ENCODE results near the gene PCOLCE2.

Gene PCOLCE2

DNA sequence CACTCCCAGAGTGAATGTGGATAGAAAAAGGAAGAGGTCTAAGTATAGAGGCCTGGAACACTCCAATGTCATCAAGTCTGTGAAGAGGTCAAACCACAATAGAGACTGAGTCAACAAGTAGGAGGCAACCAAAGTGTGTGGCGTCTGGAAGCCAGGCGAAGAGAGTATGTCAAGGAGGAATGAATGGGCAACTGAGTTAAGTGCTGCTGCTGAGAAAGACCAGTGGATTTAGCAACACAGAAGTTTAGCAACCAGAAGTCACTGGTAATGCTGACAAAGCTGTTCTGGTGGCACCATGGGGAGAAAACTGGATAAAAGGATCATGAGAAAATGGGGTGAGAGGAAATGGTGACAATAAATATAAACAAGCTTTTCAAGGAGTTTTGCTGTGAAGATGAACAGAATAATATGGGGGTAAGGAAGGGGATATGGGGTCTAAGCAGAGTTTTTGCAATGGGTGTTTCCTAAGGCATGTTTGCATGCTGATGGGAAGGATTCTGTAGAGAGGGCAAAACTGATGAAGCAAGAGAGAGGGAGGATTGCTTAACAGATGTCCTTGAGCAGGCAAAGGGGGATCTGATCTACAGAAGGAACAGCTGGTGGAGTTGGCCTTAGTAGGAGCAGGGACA is 38.4 kb downstream of the PCOLCE2 start:
- DNase-seq (ENCODE audit: low spot score) (no peak), ATAC-seq (ENCODE audit: low read depth) (peak; percentile 87)
- Histone ChIP-seq H3K27me3 (ENCODE audit: insufficient read depth, poor library complexity, severe bottlenecking) (no peaks in the 10 kb centered on the region), H3K9me3 (ENCODE audit: severe bottlenecking) (no peaks in the 10 kb centered on the region), H3K27ac (ENCODE audit: poor library complexity, severe bottlenecking) (no peak overlapping the region), H3K4me1 (ENCODE audit: insufficient read depth, poor library complexity, severe bottlenecking) (peaks cover 43% of the 10 kb centered on the region), H3K36me3 (ENCODE audit: low read depth) (no peaks in the 10 kb centered on the region), H3K4me3 (ENCODE audit: severe bottlenecking) (no peak overlapping the region)
- TF ChIP-seq, protein P1, sequence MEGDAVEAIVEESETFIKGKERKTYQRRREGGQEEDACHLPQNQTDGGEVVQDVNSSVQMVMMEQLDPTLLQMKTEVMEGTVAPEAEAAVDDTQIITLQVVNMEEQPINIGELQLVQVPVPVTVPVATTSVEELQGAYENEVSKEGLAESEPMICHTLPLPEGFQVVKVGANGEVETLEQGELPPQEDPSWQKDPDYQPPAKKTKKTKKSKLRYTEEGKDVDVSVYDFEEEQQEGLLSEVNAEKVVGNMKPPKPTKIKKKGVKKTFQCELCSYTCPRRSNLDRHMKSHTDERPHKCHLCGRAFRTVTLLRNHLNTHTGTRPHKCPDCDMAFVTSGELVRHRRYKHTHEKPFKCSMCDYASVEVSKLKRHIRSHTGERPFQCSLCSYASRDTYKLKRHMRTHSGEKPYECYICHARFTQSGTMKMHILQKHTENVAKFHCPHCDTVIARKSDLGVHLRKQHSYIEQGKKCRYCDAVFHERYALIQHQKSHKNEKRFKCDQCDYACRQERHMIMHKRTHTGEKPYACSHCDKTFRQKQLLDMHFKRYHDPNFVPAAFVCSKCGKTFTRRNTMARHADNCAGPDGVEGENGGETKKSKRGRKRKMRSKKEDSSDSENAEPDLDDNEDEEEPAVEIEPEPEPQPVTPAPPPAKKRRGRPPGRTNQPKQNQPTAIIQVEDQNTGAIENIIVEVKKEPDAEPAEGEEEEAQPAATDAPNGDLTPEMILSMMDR (IDR thresholded peaks at IDR 0.05; ENCODE audit: poor library complexity, severe bottlenecking), result no peak

DNA sequence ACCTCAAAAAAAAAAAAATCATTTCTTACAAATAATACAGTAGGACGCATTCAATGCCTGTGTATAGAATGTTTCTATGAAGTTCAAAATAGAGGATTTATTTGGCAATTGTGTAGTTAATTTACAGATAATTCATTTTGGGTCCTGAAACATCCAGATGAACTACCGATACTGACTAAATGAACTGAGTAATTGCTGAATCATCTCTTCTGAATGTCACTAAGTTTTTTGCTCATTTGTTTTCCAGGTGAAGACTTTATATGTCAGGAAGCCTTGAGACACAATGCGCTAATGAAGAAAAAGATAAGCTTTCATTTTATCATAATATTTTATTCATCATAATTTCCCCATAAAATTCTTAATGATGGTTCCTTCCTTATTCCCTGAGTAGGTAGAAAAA is 39.7 kb downstream of the PCOLCE2 start:
- TF ChIP-seq, protein P1 (IDR thresholded peaks at IDR 0.05; ENCODE audit: poor library complexity, severe bottlenecking), result no peak
- Histone ChIP-seq H3K27me3 (ENCODE audit: insufficient read depth, poor library complexity, severe bottlenecking) (no peaks in the 10 kb centered on the region), H3K27ac (ENCODE audit: poor library complexity, severe bottlenecking) (no peak overlapping the region), H3K36me3 (ENCODE audit: low read depth) (no peaks in the 10 kb centered on the region), H3K9me3 (ENCODE audit: severe bottlenecking) (no peaks in the 10 kb centered on the region), H3K4me1 (ENCODE audit: insufficient read depth, poor library complexity, severe bottlenecking) (peaks cover 42% of the 10 kb centered on the region), H3K4me3 (ENCODE audit: severe bottlenecking) (no peak overlapping the region)
- no peak for ATAC-seq (ENCODE audit: low read depth)
- no peak for DNase-seq (ENCODE audit: low spot score)

DNA sequence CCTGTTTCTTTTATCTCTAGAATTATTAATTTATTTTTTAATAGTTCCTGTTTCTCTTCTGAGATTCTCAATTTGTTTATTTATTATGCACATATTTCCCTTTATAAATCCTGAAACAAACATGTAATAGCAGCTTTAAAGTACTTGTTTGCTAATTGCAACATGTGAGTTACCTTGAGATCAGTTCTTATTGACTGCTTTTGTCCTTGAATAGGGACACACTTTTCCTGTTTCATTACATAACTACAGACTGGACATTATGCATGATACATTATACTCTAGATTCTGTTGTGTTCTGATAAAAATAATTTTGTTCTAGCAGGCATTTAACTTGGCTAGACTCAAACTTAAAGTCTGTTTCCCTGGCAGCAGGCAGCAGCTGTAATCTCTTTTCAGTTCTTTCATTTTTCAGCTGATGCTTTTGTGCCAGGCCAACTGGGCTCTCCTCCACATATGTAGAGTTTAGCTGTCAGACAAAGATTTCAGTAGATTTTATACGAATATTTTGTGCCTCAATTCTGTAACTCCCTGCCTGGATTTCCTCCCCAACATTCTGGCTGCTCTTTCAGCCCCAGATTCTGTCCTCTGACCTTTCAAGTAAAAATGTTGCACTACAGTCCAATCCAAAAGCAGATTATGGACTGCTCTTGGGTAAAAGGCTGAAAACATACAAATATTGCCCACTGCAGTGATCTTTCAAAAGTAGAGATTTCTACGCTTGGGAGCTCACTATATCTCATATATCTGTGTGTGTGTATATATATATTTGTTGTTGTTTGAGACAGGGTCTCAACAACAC is 41.9 kb downstream of the PCOLCE2 start:
- H3K36me3 ChIP-seq (ENCODE audit: low read depth), result no peaks in the 10 kb centered on the region
- H3K27me3 ChIP-seq (ENCODE audit: insufficient read depth, poor library complexity, severe bottlenecking), result no peaks in the 10 kb centered on the region
- TF ChIP-seq, protein P1 (IDR thresholded peaks at IDR 0.05; ENCODE audit: poor library complexity, severe bottlenecking), result no peak
- ATAC-seq (ENCODE audit: low read depth), result no peak
- peaks cover 22% of the 10 kb centered on the region for H3K4me1 ChIP-seq (ENCODE audit: insufficient read depth, poor library complexity, severe bottlenecking)
- no peak for DNase-seq (ENCODE audit: low spot score)
- no peak overlapping the region for H3K27ac ChIP-seq (ENCODE audit: poor library complexity, severe bottlenecking)
- H3K9me3 ChIP-seq (ENCODE audit: severe bottlenecking), result no peaks in the 10 kb centered on the region
- no peak overlapping the region for H3K4me3 ChIP-seq (ENCODE audit: severe bottlenecking)

DNA sequence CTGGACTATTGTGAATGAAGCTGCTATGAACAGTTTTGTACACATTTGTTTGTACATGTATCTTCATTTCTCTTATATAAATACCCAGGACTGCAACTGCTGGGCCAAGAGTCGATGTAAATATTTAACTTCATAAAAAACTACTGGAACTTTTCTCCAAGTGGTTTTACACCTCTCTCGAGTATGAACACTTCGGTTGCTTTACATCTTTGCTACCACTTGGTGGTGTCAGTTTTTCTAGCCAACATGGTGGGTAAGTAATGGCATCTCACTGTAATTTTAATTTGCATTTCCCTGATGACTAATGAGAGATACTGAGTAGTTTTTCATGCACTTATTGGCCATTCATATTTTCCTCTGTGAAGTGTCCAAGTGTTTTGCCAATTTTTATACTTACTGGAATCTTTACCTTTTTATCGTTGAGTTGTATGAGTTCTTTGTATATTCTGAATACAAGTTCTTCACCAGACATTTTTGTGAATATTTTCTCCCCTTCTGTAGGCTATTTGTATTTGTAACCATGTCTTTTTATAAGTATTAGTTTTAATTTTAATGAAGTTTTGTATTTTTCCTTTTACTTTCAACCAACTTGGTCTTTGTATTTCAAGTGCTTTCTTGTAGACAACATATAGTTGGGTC is 44.4 kb downstream of the PCOLCE2 start:
- DNase-seq (ENCODE audit: low spot score), result no peak
- TF ChIP-seq, protein P1 (IDR thresholded peaks at IDR 0.05; ENCODE audit: poor library complexity, severe bottlenecking), result peak; percentile 81
- Histone ChIP-seq H3K4me3 (ENCODE audit: severe bottlenecking) (no peak overlapping the region), H3K27me3 (ENCODE audit: insufficient read depth, poor library complexity, severe bottlenecking) (no peaks in the 10 kb centered on the region), H3K36me3 (ENCODE audit: low read depth) (no peaks in the 10 kb centered on the region), H3K9me3 (ENCODE audit: severe bottlenecking) (no peaks in the 10 kb centered on the region), H3K4me1 (ENCODE audit: insufficient read depth, poor library complexity, severe bottlenecking) (peaks cover 4% of the 10 kb centered on the region), H3K27ac (ENCODE audit: poor library complexity, severe bottlenecking) (no peak overlapping the region)
- peak; percentile 77 for ATAC-seq (ENCODE audit: low read depth)

Measured in RWPE2 (cell line).